ENCODE measurements around the gene NEDD1.

DNA sequence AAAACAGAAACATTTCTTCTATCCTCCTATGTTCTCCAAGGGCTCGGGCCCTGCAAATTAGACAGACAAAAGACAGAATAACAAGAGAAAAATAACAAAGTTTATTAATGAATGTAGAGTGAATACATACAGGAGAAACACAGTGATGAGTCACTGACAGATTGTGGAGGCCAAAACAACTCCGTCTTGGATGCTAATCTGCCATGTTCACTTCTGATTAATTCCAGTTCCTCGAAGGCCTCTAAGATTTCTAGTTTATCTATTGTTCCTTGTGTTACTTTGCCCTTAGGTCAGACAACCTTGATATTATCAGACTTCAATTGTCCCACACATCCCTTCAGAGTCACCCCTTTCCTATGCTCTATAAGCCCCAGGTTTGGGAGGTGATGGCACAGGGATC lies 26.8 kb upstream of the NEDD1 start:
- TF ChIP-seq PKNOX1 (IDR thresholded peaks at IDR 0.05), result no peak
- TF ChIP-seq L3MBTL2 (conservative IDR thresholded peaks at IDR 0.05), result no peak
- TF ChIP-seq BHLHE40 (IDR thresholded peaks at IDR 0.05; ENCODE audit: borderline replicate concordance), result no peak
- no peak for TF ChIP-seq HDGF (IDR thresholded peaks at IDR 0.05; ENCODE audit: borderline replicate concordance)
- no peak for TF ChIP-seq ELF4 (IDR thresholded peaks at IDR 0.05)
- TF ChIP-seq ARNT (IDR thresholded peaks at IDR 0.05), result no peak
- TF ChIP-seq TARDBP (IDR thresholded peaks at IDR 0.05), result no peak
- TF ChIP-seq ZNF384 (IDR thresholded peaks at IDR 0.05), result no peak
- no peak for TF ChIP-seq SP1 (IDR thresholded peaks at IDR 0.05)
- TF ChIP-seq SUZ12 (IDR thresholded peaks at IDR 0.05), result no peak
- no peak for TF ChIP-seq NFRKB (IDR thresholded peaks at IDR 0.05)
- TF ChIP-seq FOXA1 (IDR thresholded peaks at IDR 0.05), result no peak
